Astrocyte of the spinal cord (primary cell): ENCODE data around the gene THRSP.
"Not testable (repeated sequence)": the region's sequence is repeated elsewhere in the genome, so short reads cannot be mapped to it uniquely, and the experiment has no call there.

ENCODE experiments used
- DNase-seq: peaks from one replicate; pipeline ENCODE4 v3.0.0; 2011; ENCODE audit warnings: low read depth, low spot score
- H3K4me3 ChIP-seq: 2 replicates; pipeline ENCODE4 v1.5.1; 2011; ENCODE audit warnings: low read depth, mild to moderate bottlenecking, low read length, moderate library complexity
- CTCF ChIP-seq: IDR thresholded peaks from 2 replicates; pipeline ENCODE4 v1.5.1; 2012; ENCODE audit warnings: low read depth, mild to moderate bottlenecking, low read length, inconsistent platforms
- in situ Hi-C: cut with HindIII; loops from 2 replicates; pipeline ENCODE4 v1.10.0; 2017; ENCODE audit warnings: low sequenced_read_pairs

THRSP gene

GRCh38 chr11:78037825-78038620 lies 25.6 kb upstream of the THRSP start:
- no peak overlapping the region for H3K4me3 ChIP-seq
- no peak for DNase-seq
- TF ChIP-seq CTCF, result no peak
- in situ Hi-C loops, result no loop called here

GRCh38 chr11:78038697-78039313 lies 24.9 kb upstream of the THRSP start:
- DNase-seq, result no peak
- in situ Hi-C loops, result no loop called here
- TF ChIP-seq CTCF, result no peak
- no peak overlapping the region for H3K4me3 ChIP-seq

DNA sequence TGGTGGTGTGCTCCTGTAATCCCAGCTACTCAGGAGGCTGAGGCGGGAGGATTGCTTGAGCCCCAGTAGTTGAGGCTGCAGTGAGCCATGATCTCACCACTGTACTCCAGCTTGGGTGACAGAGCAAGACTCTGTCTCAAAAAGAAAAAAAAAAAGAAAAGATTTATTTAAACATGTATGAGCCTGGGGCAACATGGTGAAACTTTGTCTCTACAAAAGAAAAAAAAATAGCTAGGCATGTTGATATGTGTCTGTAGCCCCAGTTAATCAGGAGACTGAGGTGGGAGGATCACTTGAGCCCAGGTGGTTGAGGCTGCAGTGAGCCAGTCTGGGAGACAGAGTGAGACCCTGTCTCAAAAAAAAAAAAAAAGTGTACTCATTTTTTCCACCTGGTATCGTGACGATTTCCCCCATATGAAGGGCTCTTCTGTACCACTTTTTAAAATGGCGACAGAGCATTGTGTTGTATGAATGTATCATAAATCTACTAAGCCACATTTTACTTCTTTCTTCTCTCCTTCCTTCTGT lies 24.2 kb upstream of the THRSP start:
- in situ Hi-C loops, result no loop called here
- H3K4me3 ChIP-seq, result no peak overlapping the region
- no peak for DNase-seq
- no peak for TF ChIP-seq CTCF

GRCh38 chr11:78039919-78040671 lies 23.6 kb upstream of the THRSP start:
- no peak for TF ChIP-seq CTCF
- H3K4me3 ChIP-seq, result peak overlapping the region; percentile 10
- peak; percentile 80 for DNase-seq
- in situ Hi-C loops, result no loop called here

- in situ Hi-C loops, result no loop called here
Measured at GRCh38 chr11:78040691-78041379, 22.8 kb upstream of the THRSP start.

GRCh38 chr11:78041380-78041719 lies 22.3 kb upstream of the THRSP start:
- in situ Hi-C loops, DNase-seq, H3K4me3 ChIP-seq: not testable (repeated sequence)

More at GRCh38 chr11:78040691-78041379, 22.8 kb upstream of the THRSP start:
- no peak for TF ChIP-seq CTCF
- H3K4me3 ChIP-seq, result no peak overlapping the region
- no peak for DNase-seq
